KMS-11 (cell line): ENCODE data around the gene GABRR3.
A peak's percentile ranks its signal among the peaks of the same experiment; 100 is the strongest.

Experiments used
- H2AFZ ChIP-seq: fragments of 200-600 bp; sonication (generic); 2 replicates; pipeline ENCODE4 v1.6.1; 2016; ENCODE audit warnings: antibody characterized with exemption, mixed run types, low read depth
- H3K27ac ChIP-seq: fragments of 200-600 bp; sonication (generic); 2 replicates; pipeline ENCODE4 v1.6.1; 2016; ENCODE audit warnings: mild to moderate bottlenecking, mixed run types
- H3K27me3 ChIP-seq: fragments of 200-600 bp; sonication (generic); 2 replicates; pipeline ENCODE4 v1.6.1; 2017; ENCODE audit warnings: mild to moderate bottlenecking, low read depth, mixed run types, moderate library complexity; ENCODE audit not compliant: insufficient read depth
- H3K36me3 ChIP-seq: fragments of 200-600 bp; sonication (generic); 2 replicates; pipeline ENCODE4 v1.6.1; 2017; ENCODE audit warnings: mild to moderate bottlenecking, mixed run types; ENCODE audit not compliant: insufficient read depth
- H3K4me1 ChIP-seq: fragments of 200-600 bp; sonication (generic); 2 replicates; pipeline ENCODE4 v1.6.1; 2016; ENCODE audit warnings: mild to moderate bottlenecking, low read depth, mixed run types; ENCODE audit not compliant: poor library complexity, severe bottlenecking
- H3K4me2 ChIP-seq: fragments of 200-600 bp; sonication (generic); 2 replicates; pipeline ENCODE4 v1.7.0; 2016; ENCODE audit warnings: mild to moderate bottlenecking, mixed run types
- H3K4me3 ChIP-seq: fragments of 200-600 bp; sonication (generic); IDR thresholded peaks from 2 replicates; pipeline ENCODE4 v1.6.1; 2017; ENCODE audit warnings: low read depth, low read length, mixed read lengths; ENCODE audit not compliant: insufficient read depth
- H3K79me2 ChIP-seq: fragments of 200-600 bp; sonication (generic); 2 replicates; pipeline ENCODE4 v1.6.1; 2016; ENCODE audit warnings: low read depth, mixed run types; ENCODE audit not compliant: insufficient read depth
- H3K9ac ChIP-seq: fragments of 200-600 bp; sonication (generic); 2 replicates; pipeline ENCODE4 v1.6.1; 2016; ENCODE audit warnings: mild to moderate bottlenecking, mixed run types
- H4K20me1 ChIP-seq: fragments of 200-600 bp; sonication (generic); 2 replicates; pipeline ENCODE4 v1.6.1; 2016; ENCODE audit warnings: mild to moderate bottlenecking, mixed run types; ENCODE audit not compliant: insufficient read depth
- TF ChIP-seq, protein P1 (sequence below): fragments of 200-600 bp; sonication (generic); conservative IDR thresholded peaks from 2 replicates; pipeline ENCODE4 v1.6.1; 2017; ENCODE audit warnings: low read depth, mild to moderate bottlenecking, antibody characterized with exemption, low read length, moderate library complexity, mixed read lengths

Gene GABRR3

DNA sequence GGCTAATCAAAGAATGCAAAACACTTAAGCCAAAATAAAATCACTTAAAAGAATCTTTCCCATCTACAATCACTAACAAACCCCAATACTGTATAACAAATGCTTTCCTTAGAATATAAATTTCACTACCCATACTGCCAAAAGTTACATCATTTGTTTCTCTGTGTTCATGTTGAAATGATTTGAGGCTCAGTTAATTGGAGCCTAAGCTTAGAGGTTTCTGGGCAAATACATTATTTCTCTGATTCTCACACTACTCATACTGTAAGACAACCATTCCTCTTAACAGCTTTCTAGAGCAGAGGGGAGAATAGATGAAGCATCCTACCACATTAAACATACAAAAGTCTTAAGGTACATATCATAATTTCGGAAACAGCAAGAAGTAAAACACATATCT lies 65.0 kb downstream of the GABRR3 start:
- peaks cover 58% of the 10 kb centered on the region for H3K79me2 ChIP-seq
- no peaks in the 10 kb centered on the region for H4K20me1 ChIP-seq
- H3K27ac ChIP-seq: no peak overlapping the region
- no peak overlapping the region for H3K9ac ChIP-seq
- H3K4me1 ChIP-seq: peaks cover 52% of the 10 kb centered on the region
- no peak overlapping the region for H3K4me3 ChIP-seq
- no peak overlapping the region for H2AFZ ChIP-seq
- H3K27me3 ChIP-seq: no peaks in the 10 kb centered on the region
- peak overlapping the region; percentile 91; the same call in 1 of the 2 replicates for H3K4me2 ChIP-seq
- no peaks in the 10 kb centered on the region for H3K36me3 ChIP-seq
- TF ChIP-seq, protein P1, sequence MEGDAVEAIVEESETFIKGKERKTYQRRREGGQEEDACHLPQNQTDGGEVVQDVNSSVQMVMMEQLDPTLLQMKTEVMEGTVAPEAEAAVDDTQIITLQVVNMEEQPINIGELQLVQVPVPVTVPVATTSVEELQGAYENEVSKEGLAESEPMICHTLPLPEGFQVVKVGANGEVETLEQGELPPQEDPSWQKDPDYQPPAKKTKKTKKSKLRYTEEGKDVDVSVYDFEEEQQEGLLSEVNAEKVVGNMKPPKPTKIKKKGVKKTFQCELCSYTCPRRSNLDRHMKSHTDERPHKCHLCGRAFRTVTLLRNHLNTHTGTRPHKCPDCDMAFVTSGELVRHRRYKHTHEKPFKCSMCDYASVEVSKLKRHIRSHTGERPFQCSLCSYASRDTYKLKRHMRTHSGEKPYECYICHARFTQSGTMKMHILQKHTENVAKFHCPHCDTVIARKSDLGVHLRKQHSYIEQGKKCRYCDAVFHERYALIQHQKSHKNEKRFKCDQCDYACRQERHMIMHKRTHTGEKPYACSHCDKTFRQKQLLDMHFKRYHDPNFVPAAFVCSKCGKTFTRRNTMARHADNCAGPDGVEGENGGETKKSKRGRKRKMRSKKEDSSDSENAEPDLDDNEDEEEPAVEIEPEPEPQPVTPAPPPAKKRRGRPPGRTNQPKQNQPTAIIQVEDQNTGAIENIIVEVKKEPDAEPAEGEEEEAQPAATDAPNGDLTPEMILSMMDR: no peak

DNA sequence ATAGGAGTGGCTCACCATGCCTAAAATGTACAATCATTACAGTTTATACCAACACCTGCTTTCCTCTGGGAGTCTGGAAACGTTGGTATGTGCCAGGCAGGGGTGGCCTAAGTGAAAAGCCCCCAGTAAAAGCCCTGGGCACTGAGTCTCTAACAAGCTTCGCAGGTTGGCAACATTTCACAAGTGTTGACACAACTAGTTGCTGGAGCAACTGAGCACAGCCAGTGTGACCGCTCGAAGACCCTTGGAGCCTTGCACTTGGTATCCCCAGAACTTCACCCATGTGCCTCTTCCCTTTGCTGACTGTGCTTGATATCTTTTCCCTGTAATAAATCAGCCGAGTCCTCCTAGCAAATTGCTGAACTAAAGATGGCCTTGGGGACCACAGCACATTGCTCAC lies 65.6 kb downstream of the GABRR3 start:
- Histone ChIP-seq H3K4me2 (peak overlapping the region; percentile 91; the same call in 1 of the 2 replicates), H3K9ac (no peak overlapping the region)
- TF ChIP-seq, protein P1: no peak

DNA sequence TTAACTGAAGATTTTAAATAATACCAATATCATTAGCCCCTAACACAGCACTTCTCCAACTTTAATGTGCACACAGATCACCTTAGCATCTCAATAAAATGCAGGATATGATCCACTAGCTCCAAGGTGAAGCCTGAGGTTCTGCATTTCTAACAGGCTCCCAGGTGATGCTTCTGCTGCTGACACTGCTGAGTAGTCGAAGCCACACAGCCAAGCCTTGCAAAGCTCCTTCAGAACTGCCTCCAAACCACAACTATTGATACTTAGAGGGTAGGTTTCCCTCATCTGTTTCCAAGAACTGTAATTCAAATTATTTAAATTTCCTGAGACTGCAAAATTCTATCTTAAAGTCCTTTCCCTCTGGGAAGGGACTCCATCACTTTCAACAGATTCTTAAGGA lies 66.7 kb downstream of the GABRR3 start:
- Histone ChIP-seq H3K4me3 (no peak overlapping the region), H3K27me3 (no peaks in the 10 kb centered on the region), H3K27ac (no peak overlapping the region), H3K79me2 (peaks cover 67% of the 10 kb centered on the region), H3K4me2 (peak overlapping the region; percentile 41; the same call in 1 of the 2 replicates), H3K9ac (no peak overlapping the region), H2AFZ (no peak overlapping the region), H4K20me1 (no peaks in the 10 kb centered on the region), H3K4me1 (peaks cover 44% of the 10 kb centered on the region), H3K36me3 (no peaks in the 10 kb centered on the region)
- TF ChIP-seq, protein P1: no peak

More for the DNA sequence above, 65.6 kb downstream of the GABRR3 start:
- Histone ChIP-seq H3K27me3 (no peaks in the 10 kb centered on the region), H3K4me3 (no peak overlapping the region), H3K4me1 (peaks cover 46% of the 10 kb centered on the region), H3K79me2 (peaks cover 58% of the 10 kb centered on the region), H3K36me3 (no peaks in the 10 kb centered on the region), H4K20me1 (no peaks in the 10 kb centered on the region), H3K27ac (no peak overlapping the region), H2AFZ (no peak overlapping the region)

DNA sequence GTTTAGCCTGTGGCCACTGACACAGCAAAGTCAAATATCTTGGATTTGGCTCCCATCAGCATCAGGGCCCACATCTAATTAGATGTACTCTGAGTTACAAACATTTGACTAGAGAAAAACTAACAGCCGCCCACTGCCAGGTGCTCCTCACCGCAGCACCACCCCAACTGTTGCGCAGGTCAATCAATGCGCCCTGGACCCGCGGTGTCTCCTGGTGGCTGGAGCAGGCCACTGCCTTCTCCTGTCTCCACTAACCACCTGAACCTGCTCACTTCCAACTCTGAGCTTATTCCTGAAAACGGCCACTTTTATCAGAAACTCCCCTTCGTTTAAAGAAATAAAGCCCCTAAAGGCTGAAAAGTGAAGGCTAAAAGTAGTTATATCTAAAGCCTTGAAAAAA lies 67.1 kb downstream of the GABRR3 start:
- H3K36me3 ChIP-seq: no peaks in the 10 kb centered on the region
- TF ChIP-seq, protein P1: no peak
- peaks cover 42% of the 10 kb centered on the region for H3K4me1 ChIP-seq
- no peaks in the 10 kb centered on the region for H3K27me3 ChIP-seq
- no peak overlapping the region for H3K4me3 ChIP-seq
- no peak overlapping the region for H3K9ac ChIP-seq
- no peak overlapping the region for H3K27ac ChIP-seq
- H3K4me2 ChIP-seq: peak overlapping the region; percentile 41; the same call in 1 of the 2 replicates
- peaks cover 67% of the 10 kb centered on the region for H3K79me2 ChIP-seq
- no peaks in the 10 kb centered on the region for H4K20me1 ChIP-seq
- H2AFZ ChIP-seq: no peak overlapping the region
